Fibroblast of the conjunctiva (primary cell): ENCODE measurements around the gene KDF1.
A peak's percentile ranks its signal among the peaks of the same experiment; 100 is the strongest.
"Not testable (repeated sequence)": the region's sequence is repeated elsewhere in the genome, so short reads cannot be mapped to it uniquely, and the experiment has no call there.

Experiments used
- DNase-seq: peaks from one replicate; pipeline ENCODE4 v3.0.0-alpha.2; 2010; ENCODE audit warnings: low read depth

KDF1 gene

DNA sequence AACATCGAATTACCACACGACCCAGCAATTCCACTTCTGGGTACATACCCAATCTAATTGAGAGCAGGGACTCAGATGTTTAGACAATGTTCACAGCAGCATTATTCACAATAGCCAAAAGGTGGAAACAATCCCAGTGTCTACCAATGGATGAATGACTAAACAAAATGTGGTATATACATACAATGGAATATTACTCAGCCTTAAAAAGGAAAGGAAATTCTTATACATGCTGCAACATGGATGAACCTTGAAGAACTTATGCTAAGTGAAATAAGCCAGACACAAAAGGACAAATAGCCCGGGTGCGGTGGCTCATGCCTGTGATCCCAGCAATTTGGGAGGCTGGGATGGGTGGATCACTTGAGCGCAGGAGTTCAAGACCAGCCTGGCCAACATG is 6.9 kb downstream of the KDF1 start:
- no peak for DNase-seq

- no peak for DNase-seq
Measured at GRCh38 chr1:26951821-26952497, 8.3 kb downstream of the KDF1 start.

DNA sequence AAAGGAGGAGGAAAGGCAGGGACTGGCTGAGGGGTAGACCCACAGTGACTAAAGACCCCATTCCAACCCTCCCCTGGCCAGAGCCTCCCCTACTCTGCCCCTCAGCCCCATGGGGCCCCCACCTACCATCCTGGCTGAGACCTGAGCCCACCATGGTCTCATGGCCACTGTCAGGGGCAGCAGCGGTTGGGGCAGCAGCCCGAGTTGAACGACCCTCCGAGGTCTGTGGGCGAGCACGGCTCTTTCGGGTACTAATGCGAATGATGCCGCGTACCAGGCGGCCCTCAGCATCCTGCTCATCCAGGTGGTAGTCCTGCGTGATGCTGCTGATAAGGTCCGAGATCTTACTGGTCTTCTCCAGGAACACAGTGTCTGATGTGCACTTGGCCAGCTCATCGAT is 9.1 kb downstream of the KDF1 start:
- DNase-seq, result no peak

DNA sequence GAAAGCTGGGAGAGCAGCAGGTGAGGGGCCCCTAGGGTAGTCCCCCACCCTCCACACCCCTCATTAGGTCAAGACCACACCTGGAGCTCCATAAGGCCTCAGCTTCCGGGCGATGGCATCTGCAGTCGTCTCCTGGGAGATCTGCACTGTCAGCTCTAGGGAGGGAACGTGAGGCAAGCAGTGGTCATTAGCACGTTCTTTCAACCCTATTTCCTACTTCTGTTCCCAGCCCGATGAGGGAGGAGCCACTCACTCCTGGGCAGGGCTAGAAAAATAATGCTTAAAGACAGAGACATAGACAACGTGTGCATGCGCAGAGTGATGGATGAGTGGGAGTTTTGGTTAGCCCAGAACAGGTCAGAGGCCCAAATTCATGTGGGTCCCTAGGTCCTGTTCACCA is 9.7 kb downstream of the KDF1 start:
- DNase-seq, result no peak

DNA sequence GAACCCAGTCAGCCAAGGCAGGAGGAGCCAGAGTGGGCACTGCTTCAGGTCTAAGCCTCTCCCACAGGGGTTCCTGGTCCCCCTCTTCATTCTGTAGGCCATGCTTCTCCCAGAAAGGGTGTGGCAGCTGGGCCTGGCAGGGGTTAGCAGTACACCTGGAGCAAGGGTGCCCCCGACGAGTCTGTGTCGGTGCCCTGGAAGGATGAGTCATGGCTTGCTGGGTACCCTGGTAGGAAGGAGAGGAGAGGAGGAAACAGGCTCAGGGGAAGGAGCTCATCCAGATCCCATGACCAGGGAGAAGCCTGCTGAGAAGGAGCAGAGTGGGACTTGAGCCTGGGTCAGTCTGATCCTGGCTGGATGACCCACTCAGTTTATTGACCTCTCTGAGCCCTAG is 10.3 kb downstream of the KDF1 start:
- DNase-seq, result no peak

GRCh38 chr1:26949266-26949925 is 10.9 kb downstream of the KDF1 start:
- no peak for DNase-seq

- DNase-seq, result not testable (repeated sequence)
Measured at GRCh38 chr1:26948725-26949057, 11.6 kb downstream of the KDF1 start.

GRCh38 chr1:26946270-26946669 is 14.0 kb downstream of the KDF1 start:
- DNase-seq, result no peak

DNA sequence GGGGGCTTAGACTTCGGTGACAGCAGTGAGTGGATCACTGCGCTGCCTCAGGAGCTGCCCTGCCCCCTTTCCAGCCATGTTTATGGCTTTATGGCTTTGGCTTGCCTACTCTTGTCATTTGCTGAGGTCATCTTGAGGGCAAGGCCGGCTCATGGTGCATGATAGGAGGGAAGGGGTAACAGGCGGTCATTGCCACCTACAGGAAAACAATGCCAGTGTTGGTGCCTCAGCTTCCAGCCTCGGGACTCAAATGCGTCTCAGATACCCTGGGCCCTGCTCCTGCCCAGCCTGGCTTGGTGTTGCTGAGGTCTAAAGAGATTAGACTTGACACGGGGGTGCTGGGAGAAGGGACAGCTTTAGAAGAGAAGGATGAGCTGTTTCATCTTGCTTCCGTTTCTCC is 14.5 kb downstream of the KDF1 start:
- DNase-seq, result no peak

GRCh38 chr1:26945138-26945537 is 15.1 kb downstream of the KDF1 start:
- DNase-seq, result no peak

- no peak for DNase-seq
Measured at GRCh38 chr1:26942656-26943055, 17.6 kb downstream of the KDF1 start.

- no peak for DNase-seq
Measured at GRCh38 chr1:26941311-26941710, 19.0 kb downstream of the KDF1 start.

- DNase-seq, result no peak
Measured at GRCh38 chr1:26938659-26939025, 21.6 kb downstream of the KDF1 start.

- DNase-seq, result no peak
Measured at GRCh38 chr1:26938004-26938658, 22.1 kb downstream of the KDF1 start.

DNA sequence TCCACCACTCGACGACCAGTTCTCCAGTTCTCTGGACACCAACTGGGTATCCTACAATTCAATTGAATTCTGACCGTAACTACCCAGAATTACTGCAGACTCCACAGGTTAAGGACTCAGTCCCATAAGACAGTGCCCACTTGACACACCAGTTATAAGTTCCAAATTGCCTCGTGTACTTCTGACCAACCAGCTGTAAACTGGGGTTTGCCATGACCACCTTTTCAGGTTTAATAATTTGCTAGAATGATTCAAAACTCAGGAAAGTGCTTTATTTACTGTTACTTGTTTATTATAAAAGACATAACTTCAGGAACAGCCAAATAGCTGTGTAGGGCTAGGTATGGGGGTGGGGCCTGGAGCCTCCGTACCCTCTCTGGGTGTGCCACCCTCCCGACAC is 23.4 kb downstream of the KDF1 start:
- no peak for DNase-seq

DNA sequence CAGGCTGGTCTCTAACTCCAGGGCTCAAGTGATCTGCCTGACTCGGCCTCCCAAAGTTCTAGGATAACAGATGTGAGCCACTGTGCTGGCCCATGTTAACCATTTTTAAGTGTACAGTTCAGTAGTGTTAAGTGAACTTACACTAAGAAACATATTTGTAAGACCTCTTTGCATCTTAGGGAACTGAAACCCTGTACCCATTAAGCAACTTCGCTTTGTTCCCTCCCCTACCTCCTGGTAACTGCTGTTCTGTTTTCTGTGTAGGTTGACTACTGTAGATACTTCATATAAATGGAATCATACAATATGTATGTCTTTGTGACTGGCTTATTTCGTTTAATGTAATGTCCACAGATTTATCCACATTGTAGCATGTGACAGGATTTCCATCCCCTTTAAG is 27.7 kb downstream of the KDF1 start:
- DNase-seq, result no peak

- DNase-seq, result no peak
Measured at GRCh38 chr1:26923711-26924110, 36.6 kb downstream of the KDF1 start.

DNA sequence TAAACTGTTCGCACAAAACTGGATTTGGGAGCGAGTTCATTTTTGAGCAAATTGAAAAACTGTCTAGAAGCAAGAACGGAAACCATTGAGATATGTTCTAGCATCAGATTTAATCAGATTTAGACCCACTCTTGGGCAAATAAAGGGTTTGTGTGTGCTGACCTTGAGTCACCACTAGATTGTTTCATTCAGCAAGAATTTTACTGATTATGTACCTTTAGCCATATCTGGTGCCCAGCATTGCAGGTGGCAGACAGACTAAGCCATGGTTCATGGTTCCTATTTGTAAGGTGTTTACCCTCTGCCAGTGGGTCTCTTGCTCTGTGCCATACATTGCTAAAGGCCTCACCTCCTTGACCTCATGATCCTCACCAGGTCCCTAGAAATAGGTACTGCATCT is 37.4 kb downstream of the KDF1 start:
- DNase-seq, result no peak

- no peak for DNase-seq
Measured at GRCh38 chr1:26922431-26922729, 37.9 kb downstream of the KDF1 start.

DNA sequence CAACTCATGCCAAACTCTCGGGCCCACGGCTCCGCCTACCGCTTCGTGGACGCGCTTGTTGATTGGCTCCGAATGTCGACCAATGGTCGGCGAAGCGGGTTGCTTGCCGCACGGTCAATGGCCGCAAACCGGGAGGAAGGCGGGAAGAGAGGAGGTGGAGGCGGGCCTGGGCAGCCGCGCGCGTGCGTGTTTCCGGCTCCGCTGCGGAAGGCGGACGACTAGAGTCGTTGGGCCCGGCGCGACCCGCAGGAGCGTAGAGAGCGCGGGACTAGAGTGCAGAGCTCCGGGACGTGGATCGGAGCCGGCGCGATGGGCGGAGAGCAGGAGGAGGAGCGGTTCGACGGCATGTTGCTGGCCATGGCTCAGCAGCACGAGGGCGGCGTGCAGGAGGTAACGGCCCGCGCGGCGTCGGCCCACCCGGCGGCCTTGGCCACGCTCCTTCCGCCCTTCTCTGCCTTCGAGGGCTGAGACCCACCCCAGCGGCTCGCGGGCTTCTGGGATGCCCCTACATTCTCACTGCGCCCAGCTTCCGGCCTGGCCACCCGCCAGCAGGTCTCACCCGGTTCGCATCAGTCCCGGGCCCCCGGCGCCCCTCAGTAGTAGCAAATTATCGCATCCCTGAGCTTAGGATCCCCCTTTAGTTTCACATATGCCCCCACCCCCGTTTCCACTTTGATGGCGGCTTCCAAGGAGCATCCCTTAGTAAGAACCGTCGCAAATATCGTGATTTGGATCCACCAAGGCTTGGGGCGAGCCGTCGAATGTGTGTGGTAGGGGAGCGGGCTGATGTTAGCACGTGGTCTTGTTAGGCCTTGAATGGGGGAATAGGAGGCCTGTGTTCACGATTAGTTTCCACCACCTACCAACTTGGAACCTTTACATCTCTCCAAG is 38.5 kb downstream of the KDF1 start, which contains the start of gene NUDC:
NUDC (plus strand) TSS at position 204 of the 891 bp plus-strand sequence; CDS start at position 310, 106 bp downstream.
- DNase-seq, result peak; percentile 93

DNA sequence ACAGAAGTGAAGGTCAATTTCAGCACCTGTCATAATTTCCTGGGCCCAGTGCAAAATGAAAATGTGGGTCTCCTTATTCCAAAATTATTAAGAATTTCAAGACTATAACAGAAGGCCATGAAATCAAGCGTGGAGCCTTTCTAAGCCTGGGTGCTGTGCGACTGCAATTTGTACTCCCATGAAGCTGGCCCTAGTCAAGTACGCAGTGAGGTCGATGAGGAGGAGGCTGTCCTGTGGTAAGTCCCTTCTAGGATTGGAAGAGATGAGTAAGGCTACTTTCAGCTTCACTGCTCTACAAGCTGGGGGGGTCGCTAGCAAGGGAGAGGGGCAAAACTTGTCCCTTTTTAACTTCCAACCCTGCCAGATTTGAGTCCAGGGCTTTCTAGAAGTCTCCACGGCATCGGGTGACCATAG is 39.1 kb downstream of the KDF1 start:
- DNase-seq, result no peak

DNA sequence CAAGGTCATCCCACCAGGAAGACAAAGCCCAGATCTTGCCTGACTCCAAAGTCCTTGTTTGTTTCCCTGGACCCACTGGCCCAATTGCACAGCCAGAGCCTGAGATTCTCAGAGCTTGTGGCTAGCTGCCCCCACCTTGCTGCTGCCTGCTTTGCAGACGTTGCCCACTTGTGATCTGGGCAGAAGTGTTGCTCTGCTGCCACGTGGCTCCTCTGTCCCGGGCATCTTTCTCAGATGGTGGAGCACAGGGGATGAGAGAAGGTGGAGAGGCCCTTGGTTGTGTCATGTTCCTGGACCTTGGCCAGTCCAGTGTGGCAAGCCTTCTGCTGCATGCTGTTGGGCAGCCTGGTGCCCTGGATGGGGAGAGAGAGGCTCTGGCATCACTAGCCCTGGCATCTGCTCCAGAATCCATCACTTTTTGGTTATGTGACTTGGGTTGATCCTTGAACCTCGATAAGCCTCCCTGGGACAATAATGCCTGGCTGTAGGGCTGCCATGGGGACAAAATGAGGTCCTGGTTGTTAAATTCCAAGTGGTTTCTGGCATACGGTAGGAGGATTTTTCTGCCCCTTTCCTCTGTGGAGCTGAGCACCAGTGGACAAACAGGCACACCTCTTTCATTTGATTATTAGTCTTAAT is 44.9 kb downstream of the KDF1 start:
- DNase-seq, result no peak
